Kasumi-1 (cell line): ENCODE results near the gene MORC3.
"Not testable (repeated sequence)": the region's sequence is repeated elsewhere in the genome, so short reads cannot be mapped to it uniquely, and the experiment has no call there.

Experiments
- DNase-seq, 2 experiments: peaks; one replicate each; lab custom pipeline; 2025; lab: John Stamatoyannopoulos, UW

Gene MORC3

GRCh38 chr21:36322083-36322424 lies 2.1 kb downstream of the MORC3 start:
- no peak for DNase-seq

DNA sequence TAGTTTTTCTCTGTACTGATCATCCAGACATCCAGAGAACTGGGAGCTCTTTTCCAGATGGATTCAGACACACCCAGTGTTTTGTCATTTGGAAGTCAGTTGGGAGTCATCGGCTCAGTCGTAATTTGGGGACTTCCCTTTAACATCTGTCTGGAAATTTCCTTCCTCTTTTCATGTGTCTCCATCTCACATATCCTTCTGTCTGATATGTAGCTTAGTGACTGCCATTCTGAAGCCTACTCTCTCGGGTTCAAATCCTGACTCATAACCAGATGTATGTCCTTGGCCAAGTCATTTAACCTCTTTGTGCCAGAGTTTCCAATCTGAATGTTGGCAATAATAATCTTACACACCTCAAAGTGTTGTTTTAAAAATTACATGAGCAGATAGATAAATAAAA lies 3.0 kb downstream of the MORC3 start:
- DNase-seq, result peak; percentile 90 to 95

- DNase-seq, result no peak
These were observed 5.5 kb downstream of the MORC3 start for GRCh38 chr21:36325373-36326010.

DNA sequence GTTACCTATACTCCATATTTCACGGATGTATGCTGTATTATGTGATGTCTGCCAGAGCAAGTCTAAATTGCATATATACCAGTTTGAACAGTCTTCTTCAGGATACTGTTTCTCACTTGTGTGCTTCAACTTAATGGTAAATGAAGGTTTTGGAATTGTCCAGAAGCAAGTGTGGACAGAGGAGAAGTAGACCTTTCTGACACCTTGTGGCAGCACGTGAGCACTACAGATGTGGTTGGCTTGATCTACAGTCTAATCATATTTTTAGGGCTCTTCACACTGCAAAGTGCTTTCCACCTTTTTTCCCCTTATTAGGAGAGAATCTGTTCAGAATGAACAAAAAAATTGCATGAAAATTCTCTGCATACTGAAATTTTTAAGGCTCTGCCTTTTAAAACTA lies 10.9 kb downstream of the MORC3 start:
- peak; percentile 67 to 71 for DNase-seq

DNA sequence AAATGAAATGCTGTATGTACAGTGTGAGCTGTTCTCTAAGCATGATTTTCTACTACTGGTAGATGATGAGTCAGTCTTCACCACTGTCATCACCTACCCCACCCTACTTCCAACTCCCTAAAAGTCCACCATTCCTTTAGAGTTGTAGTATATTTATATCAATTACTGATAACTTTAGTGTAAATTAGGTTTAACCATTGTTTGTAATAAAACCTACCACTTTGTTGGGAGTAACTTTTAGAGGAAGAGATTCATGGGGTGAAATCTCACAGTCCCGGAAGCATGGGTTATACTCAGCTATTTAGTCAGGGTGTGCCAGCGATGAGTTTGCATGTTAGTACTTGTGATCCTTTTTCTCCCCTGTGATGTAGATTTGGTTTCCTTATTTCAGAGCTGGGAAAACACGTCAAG lies 17.1 kb downstream of the MORC3 start:
- no peak for DNase-seq

- no peak for DNase-seq
These were observed 19.0 kb downstream of the MORC3 start for GRCh38 chr21:36338975-36339374.

GRCh38 chr21:36342581-36342980 lies 22.6 kb downstream of the MORC3 start:
- not testable (repeated sequence) for DNase-seq

GRCh38 chr21:36344931-36345330 lies 24.9 kb downstream of the MORC3 start:
- no peak for DNase-seq

- DNase-seq, result no peak
These were observed 27.4 kb downstream of the MORC3 start for GRCh38 chr21:36347278-36347961.

DNA sequence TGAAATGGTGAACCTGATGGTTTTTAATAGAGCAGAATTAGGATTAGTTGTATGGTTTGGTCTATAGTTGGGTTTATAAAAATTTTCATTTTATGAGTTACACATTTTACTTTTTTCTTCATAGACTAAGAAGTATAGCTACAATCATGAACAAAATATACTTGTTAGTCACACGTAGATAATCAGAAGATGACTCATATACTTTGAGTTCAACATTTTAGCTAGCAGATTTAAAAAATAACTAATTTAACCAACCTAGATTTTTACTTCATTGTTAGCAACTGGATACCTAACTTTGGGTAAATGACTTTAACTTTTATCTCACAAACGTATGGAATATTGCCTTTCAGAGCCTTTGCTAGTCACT lies 27.9 kb downstream of the MORC3 start:
- DNase-seq, result no peak

DNA sequence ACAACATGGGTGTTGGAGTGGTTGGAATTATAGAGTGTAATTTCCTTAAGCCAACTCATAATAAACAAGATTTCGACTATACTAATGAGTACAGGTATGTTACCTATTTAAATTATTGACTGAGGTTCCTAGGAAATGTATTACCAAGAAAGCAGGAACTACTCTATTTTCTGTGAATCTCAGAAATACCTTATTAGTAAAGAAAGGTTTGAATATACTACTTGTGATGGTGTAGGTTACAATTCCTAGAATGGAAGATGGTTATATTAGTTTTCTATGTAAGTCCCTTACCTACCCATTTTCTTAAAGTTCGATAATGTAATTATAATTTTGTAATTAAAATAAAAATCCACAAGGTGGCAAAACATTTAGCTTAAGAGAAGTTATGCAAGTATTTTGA lies 29.3 kb downstream of the MORC3 start:
- no peak for DNase-seq

DNA sequence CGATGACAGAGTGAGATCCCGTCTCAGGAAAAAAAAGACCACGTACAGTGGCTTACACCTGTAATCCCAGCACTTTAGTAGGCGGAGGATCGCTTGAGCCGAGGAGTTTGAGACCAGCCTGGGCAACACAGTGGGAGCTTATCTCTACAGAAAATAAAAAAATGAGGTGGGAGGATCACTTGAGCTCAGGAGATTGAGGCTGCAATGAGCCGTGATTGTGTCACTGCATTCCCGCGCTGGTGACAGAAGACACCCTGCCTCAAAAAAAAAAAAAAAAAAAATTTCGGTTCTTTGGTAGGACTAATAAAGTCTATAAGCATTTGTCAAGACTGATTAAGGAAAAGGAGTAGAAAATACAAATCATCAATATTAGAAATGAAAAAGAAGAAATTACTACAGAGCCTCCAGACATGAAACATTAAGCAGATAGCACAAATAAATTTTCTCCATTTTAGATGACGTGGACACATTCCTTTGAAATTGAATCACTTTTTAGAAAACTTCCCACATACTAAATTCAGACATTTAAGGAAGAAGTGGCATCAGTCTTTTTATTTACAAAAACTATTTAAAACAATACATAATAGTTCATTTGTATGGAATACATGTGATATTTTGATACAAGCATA lies 30.4 kb downstream of the MORC3 start:
- DNase-seq, result no peak

DNA sequence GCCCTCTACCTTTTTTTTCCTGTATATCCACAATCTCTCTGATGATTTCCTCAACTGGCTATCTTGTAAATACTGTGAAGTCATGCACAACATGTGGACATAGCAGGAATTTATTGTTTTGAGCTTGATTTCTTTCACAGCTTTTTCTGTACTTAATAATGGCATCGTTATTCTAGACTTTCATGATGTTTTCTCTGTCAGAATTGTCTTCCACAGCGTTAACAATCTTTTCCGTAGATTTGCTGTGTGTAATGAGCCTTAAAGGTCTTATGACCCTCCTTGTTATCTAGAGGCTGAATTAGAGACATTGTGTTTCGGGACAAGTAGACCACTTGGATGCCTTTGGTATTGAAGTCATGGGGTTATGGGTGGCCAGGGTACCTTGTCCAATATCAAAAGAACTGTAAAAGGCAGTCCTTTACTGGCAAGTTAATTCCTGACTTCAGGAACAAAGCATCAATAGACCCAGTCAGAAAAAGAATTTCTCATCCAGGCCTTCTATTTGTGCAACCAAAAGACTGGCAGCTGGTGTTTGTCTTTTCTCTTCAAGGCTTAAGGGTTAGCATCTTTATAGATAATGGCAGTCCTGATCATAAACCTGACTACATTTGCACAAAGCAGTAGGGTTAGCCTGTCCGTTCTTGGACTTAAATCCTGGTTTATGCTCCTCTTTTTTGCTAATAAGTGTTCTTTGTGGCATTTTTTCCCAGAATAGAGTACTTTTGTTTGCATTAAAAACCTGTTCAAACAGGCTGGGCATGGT lies 35.1 kb downstream of the MORC3 start:
- DNase-seq, result no peak

- no peak for DNase-seq
These were observed 35.9 kb downstream of the MORC3 start for GRCh38 chr21:36355868-36356267.

- DNase-seq, result no peak
These were observed 39.2 kb downstream of the MORC3 start for GRCh38 chr21:36359185-36359584.

DNA sequence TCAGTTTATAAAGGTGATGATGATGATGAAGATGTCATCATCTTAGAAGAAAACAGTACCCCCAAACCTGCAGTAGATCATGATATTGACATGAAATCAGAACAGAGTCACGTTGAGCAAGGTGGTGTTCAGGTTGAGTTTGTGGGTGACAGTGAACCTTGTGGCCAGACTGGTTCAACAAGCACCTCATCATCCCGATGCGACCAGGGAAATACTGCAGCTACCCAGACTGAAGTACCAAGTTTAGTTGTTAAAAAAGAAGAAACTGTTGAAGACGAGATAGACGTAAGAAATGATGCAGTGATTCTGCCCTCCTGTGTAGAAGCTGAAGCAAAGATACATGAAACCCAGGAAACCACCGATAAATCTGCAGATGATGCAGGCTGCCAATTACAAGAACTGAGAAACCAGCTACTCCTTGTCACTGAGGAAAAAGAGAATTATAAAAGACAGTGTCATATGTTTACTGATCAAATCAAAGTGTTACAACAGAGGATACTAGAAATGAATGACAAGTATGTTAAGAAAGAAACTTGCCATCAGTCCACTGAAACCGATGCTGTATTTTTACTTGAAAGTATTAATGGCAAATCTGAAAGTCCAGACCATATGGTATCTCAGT lies 49.2 kb downstream of the MORC3 start:
- no peak for DNase-seq

GRCh38 chr21:36375994-36376393 lies 56.0 kb downstream of the MORC3 start:
- DNase-seq, result no peak

DNA sequence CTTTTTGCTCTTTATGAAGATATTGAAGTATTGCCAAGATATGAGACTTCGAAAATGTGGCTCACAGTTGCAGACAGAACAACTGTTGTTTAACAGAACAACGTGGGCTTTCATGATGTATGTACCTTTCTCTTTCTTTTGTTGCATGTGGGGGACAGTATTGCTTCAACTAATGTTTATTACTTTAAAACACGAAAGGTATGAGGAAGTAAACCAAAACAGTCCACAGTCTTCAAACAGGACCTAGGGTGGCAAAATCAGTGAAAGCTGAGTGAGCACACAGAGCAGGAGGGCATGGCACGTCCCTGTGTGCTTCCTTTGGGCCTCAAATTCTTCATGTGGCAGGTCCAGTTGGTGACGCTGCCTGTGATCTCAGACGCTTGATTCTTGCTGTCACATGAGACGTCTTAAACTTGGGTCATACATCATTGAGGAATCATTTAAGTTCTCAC lies 57.4 kb downstream of the MORC3 start:
- DNase-seq, result no peak

GRCh38 chr21:36379251-36379650 lies 59.3 kb downstream of the MORC3 start:
- no peak for DNase-seq

GRCh38 chr21:36381841-36382589 lies 62.0 kb downstream of the MORC3 start:
- no peak for DNase-seq

DNA sequence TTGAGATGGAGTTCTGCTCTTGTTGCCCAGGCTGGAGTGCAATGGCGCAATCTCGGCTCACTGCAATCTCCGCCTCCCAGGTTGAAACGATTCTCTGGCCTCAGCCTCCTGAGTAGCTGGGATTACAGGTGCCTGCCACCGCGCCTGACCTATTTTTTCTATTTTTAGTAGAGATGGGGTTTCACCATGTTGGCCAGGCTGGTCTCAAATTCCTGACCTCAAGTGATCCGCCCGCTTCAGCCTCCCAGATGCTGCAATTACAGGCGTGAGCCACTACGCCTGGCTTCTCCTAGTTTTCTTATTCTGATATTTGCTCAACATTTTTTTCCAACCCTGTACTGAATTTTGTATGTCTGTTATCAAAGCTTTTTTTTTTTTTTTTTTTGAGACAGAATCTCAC lies 62.7 kb downstream of the MORC3 start:
- DNase-seq, result not testable (repeated sequence)

GRCh38 chr21:36384885-36385232 lies 64.9 kb downstream of the MORC3 start:
- DNase-seq, result no peak
